DOHH2 (cell line): ENCODE measurements around the gene RBFOX2.

Experiments
- EZH2phosphoT487 ChIP-seq: fragments of 200-600 bp; sonication (generic); IDR thresholded peaks from 2 replicates; pipeline ENCODE4 v1.6.1; 2017; ENCODE audit warnings: borderline replicate concordance, mild to moderate bottlenecking, antibody characterized with exemption, low read length, moderate library complexity, mixed read lengths
- TF ChIP-seq, protein P1 (sequence below): fragments of 200-600 bp; sonication (generic); IDR thresholded peaks from one replicate; pipeline ENCODE4 v1.5.1; 2014; ENCODE audit warnings: antibody characterized with exemption, mild to moderate bottlenecking, low read depth, low read length; ENCODE audit not compliant: poor library complexity, severe bottlenecking

DNA sequence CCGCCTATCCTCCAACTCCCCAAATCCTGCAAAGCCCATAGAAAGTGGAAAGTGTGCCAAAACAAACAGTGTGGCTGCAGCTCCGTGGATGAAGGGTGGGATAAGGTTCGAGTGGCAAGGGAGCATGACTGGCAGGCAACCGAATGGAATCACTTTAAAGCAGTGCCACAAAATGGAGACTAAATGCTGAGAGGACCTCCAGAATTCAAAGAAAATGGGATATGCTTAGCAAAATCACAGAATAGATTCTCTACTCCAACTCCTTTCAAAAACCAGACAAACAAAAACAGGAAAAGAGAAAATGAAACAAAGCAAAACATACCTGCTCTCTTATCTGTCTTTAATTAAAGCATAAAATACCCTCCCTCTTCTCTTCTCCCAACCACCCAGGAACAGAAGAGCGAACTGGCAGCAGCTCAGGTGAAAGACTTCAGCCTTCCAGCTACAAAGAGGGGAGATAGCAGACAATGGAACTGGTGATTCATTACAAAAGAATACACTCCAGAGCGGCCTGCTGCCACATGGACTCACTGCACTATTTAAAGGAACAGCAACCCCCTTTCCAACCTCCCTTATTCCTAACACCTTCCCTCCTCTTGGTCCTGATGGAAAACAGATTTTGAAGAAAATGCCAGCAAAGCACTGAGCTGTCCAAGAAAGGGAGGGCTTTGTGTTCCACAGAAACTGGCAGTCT, 192.5 kb downstream of the RBFOX2 start:
- TF ChIP-seq, protein P1, sequence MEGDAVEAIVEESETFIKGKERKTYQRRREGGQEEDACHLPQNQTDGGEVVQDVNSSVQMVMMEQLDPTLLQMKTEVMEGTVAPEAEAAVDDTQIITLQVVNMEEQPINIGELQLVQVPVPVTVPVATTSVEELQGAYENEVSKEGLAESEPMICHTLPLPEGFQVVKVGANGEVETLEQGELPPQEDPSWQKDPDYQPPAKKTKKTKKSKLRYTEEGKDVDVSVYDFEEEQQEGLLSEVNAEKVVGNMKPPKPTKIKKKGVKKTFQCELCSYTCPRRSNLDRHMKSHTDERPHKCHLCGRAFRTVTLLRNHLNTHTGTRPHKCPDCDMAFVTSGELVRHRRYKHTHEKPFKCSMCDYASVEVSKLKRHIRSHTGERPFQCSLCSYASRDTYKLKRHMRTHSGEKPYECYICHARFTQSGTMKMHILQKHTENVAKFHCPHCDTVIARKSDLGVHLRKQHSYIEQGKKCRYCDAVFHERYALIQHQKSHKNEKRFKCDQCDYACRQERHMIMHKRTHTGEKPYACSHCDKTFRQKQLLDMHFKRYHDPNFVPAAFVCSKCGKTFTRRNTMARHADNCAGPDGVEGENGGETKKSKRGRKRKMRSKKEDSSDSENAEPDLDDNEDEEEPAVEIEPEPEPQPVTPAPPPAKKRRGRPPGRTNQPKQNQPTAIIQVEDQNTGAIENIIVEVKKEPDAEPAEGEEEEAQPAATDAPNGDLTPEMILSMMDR = no peak
- no peak for TF ChIP-seq EZH2phosphoT487
